ENCODE results near the gene DEAF1. TPM values are rescaled to one million over a fixed set of nuclear protein-coding genes. Genes with fewer than 3 reads are reported as not detected.
"Not testable (repeated sequence)": the region's sequence is repeated elsewhere in the genome, so short reads cannot be mapped to it uniquely, and the experiment has no call there.

Gene DEAF1
- total and polyA plus RNA-seq, 5 experiments from 2014 or later: 27.0 to 58.2 (median 46.5) TPM

- no peaks in the 10 kb centered on the region for H3K9me3 Mint-ChIP-seq
- ATAC-seq: peak; percentile 67 to 80
- peaks cover 0 to 50% (median 3%) of the 10 kb centered on the region in 3 donors for H3K36me3 Mint-ChIP-seq
- H3K27ac Mint-ChIP-seq: peak overlapping the region in 2 of 10 donors; percentile 49 to 88
- H3K27me3 Mint-ChIP-seq: no peaks in the 10 kb centered on the region
- H3K4me3 Mint-ChIP-seq: no peak overlapping the region
- peaks cover 0 to 5% (median 2%) of the 10 kb centered on the region in 4 donors for H3K4me1 Mint-ChIP-seq
- POLR2A ChIA-PET: interaction anchor here (1.3 kb wide), 1 partner anchor 64 kb away, joined by 4 read pairs; no protein-coding TSS in a partner anchor
- DNase-seq: peak in 6 of 10 donors; percentile 25 to 43 (median 38)
Observed at GRCh38 chr11:662689-663274, 32.2 kb downstream of the DEAF1 start.

DNA sequence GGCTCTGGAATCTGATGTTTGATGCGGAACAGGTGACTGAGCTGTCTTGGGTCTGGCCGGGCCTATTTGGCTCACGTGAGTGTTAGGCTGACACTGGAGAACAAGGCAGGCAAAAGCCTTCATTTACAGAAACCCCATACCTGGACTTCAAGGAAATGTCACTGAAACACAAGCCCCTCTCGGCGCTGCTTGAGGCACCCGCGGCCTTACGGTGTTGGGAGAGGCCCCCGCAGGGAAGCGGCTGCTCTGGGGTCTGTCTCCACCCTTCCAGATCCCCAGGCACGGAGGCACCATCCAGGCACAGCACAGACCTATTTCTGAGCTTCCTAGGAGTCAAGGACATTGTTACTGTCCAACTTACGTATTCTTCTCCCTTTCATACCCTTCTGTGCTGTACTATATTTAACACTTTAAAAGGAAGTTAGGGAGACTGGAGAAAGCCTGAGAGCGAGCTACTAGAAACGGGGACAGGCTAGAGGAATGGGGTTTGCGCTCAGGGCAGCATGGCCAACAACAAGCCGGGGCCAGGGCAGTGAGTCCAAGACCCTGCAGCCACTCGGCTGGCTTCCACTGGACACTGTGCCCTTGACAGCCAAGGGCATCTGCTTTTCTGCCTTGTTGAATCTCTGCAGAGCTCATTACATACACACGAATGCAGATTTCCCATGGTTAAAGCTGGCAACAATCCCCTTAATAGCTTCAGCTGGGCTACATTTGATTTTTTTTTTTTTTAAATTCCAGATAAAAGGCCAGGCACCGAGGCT lies 34.2 kb downstream of the DEAF1 start:
- H3K27me3 Mint-ChIP-seq: no peaks in the 10 kb centered on the region
- DNase-seq (no peak), ATAC-seq (no peak)
- no peak overlapping the region for H3K27ac Mint-ChIP-seq
- H3K4me3 Mint-ChIP-seq: no peak overlapping the region
- peaks cover 0 to 5% (median 2%) of the 10 kb centered on the region in 4 donors for H3K4me1 Mint-ChIP-seq
- H3K36me3 Mint-ChIP-seq: peaks cover 0 to 53% (median 3%) of the 10 kb centered on the region in 3 donors
- POLR2A ChIA-PET: no interaction called here
- no peaks in the 10 kb centered on the region for H3K9me3 Mint-ChIP-seq

- ATAC-seq (no peak), DNase-seq (no peak)
- peaks cover 0 to 5% (median 1%) of the 10 kb centered on the region in 4 donors for H3K4me1 Mint-ChIP-seq
- no peaks in the 10 kb centered on the region for H3K9me3 Mint-ChIP-seq
- H3K4me3 Mint-ChIP-seq: no peak overlapping the region
- POLR2A ChIA-PET: no interaction called here
- peaks cover 0 to 49% (median 3%) of the 10 kb centered on the region in 3 donors for H3K36me3 Mint-ChIP-seq
- no peaks in the 10 kb centered on the region for H3K27me3 Mint-ChIP-seq
- no peak overlapping the region for H3K27ac Mint-ChIP-seq
Observed at GRCh38 chr11:660281-660680, 34.7 kb downstream of the DEAF1 start.

GRCh38 chr11:659532-660085 lies 35.4 kb downstream of the DEAF1 start:
- ATAC-seq (no peak), DNase-seq (no peak)
- Mint-ChIP-seq H3K27me3 (no peaks in the 10 kb centered on the region), H3K4me3 (no peak overlapping the region), H3K36me3 (peaks cover 0 to 53% (median 3%) of the 10 kb centered on the region in 3 donors), H3K27ac (no peak overlapping the region), H3K4me1 (peaks cover 0 to 5% (median 1%) of the 10 kb centered on the region in 4 donors), H3K9me3 (no peaks in the 10 kb centered on the region)
- POLR2A ChIA-PET: no interaction called here

DNA sequence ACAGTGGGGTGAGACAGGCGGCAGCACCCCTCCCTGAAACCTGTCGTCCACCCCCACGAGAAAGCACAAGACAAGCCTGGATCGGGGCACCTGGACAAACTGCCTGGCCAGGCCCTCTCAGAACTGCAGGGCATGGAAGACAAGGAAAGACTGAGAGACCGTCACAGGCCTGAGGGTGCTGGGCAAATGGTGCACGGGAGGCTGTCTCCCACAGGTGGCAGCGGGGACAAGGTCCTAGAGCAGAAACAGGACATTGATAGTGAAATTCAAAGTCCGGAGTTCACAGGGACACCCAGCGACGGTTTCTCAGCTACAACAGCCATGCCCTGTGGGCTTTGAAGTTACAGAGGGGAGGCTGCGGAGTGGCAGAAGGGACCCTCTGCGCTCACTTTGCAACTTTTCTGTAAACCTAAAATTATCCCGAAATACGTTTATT lies 37.3 kb downstream of the DEAF1 start:
- Mint-ChIP-seq H3K36me3 (peaks cover 0 to 56% (median 3%) of the 10 kb centered on the region in 3 donors), H3K27ac (peak overlapping the region in 1 of 10 donors; percentile 67), H3K27me3 (no peaks in the 10 kb centered on the region), H3K9me3 (no peaks in the 10 kb centered on the region), H3K4me3 (no peak overlapping the region), H3K4me1 (peaks cover 0 to 3% (median under 1%) of the 10 kb centered on the region in 4 donors)
- ATAC-seq (no peak), DNase-seq (no peak)
- POLR2A ChIA-PET: no interaction called here

DNA sequence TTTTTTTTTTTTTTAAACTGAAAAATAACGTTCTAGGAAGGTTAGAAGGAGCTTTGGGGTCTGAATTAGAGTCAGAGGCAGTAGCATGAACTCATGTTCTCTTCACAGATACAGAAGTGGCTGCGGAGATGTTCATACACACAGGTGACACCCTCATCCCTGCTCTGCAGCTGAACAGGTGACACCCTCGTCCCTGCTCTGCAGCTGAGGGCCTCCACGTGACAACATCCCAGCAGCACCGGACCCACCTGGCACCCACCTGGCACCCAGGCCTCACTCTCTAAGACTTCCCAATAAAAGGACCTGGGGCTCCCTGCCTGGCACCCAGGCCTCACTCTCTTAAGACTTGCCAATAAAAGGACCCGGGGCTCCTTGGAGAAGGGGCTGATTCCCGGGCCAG lies 38.2 kb downstream of the DEAF1 start:
- no peaks in the 10 kb centered on the region for H3K27me3 Mint-ChIP-seq
- H3K4me1 Mint-ChIP-seq: no peaks in the 10 kb centered on the region
- peaks cover 0 to 59% (median 5%) of the 10 kb centered on the region in 3 donors for H3K36me3 Mint-ChIP-seq
- ATAC-seq (no peak), DNase-seq (no peak)
- no peak overlapping the region for H3K4me3 Mint-ChIP-seq
- H3K27ac Mint-ChIP-seq: no peak overlapping the region
- no peaks in the 10 kb centered on the region for H3K9me3 Mint-ChIP-seq
- POLR2A ChIA-PET: no interaction called here

GRCh38 chr11:656426-656825 lies 38.6 kb downstream of the DEAF1 start:
- Mint-ChIP-seq H3K4me1 (no peaks in the 10 kb centered on the region), H3K9me3 (no peaks in the 10 kb centered on the region), H3K4me3 (no peak overlapping the region), H3K36me3 (peaks cover 0 to 60% (median 7%) of the 10 kb centered on the region in 3 donors), H3K27ac (no peak overlapping the region), H3K27me3 (no peaks in the 10 kb centered on the region)
- ATAC-seq (no peak), DNase-seq (no peak)
- POLR2A ChIA-PET: no interaction called here

GRCh38 chr11:655036-655726 lies 39.8 kb downstream of the DEAF1 start:
- no peak for DNase-seq
- H3K4me3 Mint-ChIP-seq: no peak overlapping the region
- H3K36me3 Mint-ChIP-seq: peaks cover 0 to 68% (median 8%) of the 10 kb centered on the region in 3 donors
- no peak overlapping the region for H3K27ac Mint-ChIP-seq
- no peaks in the 10 kb centered on the region for H3K9me3 Mint-ChIP-seq
- no peak for ATAC-seq
- POLR2A ChIA-PET: interaction anchor here (0.6 kb wide), 1 partner anchor 65 kb away, joined by 3 read pairs; no protein-coding TSS in a partner anchor
- no peaks in the 10 kb centered on the region for H3K27me3 Mint-ChIP-seq
- H3K4me1 Mint-ChIP-seq: no peaks in the 10 kb centered on the region

DNA sequence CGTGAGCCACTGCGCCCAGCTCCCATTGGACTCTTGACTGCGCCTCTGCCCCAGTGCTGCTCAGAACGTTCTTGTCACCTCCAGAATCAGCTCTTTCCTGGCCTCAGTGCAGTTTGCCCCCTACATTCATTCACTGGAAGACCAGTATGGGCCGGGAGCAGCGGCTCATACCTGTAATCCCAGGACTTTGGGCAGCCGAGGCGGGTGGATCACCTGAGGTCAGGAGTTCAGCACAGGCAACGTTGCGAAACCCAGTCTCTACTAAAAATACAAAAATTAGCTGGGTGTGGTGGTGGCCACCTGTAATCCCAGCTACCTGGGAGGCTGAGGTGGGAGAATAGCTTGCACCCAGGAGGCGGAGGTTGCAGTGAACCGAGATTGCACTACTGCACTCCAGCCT lies 40.6 kb downstream of the DEAF1 start:
- H3K36me3 Mint-ChIP-seq: peaks cover 0 to 72% (median 7%) of the 10 kb centered on the region in 3 donors
- H3K9me3 Mint-ChIP-seq, POLR2A ChIA-PET, DNase-seq, H3K27ac Mint-ChIP-seq, H3K4me1 Mint-ChIP-seq, ATAC-seq, H3K27me3 Mint-ChIP-seq, H3K4me3 Mint-ChIP-seq: not testable (repeated sequence)

- H3K27ac Mint-ChIP-seq: no peak overlapping the region
- DNase-seq (no peak), ATAC-seq (no peak)
- no peaks in the 10 kb centered on the region for H3K9me3 Mint-ChIP-seq
- H3K4me1 Mint-ChIP-seq: no peaks in the 10 kb centered on the region
- no peaks in the 10 kb centered on the region for H3K27me3 Mint-ChIP-seq
- POLR2A ChIA-PET: no interaction called here
- H3K4me3 Mint-ChIP-seq: no peak overlapping the region
- peaks cover 0 to 69% (median 5%) of the 10 kb centered on the region in 3 donors for H3K36me3 Mint-ChIP-seq
Observed at GRCh38 chr11:653837-654236, 41.2 kb downstream of the DEAF1 start.

DNA sequence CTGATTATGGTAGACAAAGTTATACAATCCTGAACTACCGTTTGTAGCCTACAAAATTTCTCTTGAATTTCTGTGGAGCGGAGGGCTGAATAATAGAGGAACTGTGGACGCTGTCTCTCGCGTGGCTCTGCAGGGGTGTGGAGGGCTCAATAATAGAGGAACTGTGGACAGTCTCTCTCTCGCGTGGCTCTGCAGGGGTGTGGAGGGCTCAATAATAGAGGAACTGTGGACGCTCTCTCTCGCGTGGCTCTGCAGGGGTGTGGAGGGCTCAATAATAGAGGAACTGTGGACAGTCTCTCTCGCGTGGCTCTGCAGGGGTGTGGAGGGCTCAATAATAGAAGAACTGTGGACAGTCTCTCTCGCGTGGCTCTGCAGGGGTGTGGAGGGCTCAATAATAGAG lies 41.9 kb downstream of the DEAF1 start:
- H3K4me3 Mint-ChIP-seq, ATAC-seq, H3K4me1 Mint-ChIP-seq, H3K27me3 Mint-ChIP-seq, H3K9me3 Mint-ChIP-seq, DNase-seq, H3K27ac Mint-ChIP-seq: not testable (repeated sequence)
- POLR2A ChIA-PET: interaction anchor here (0.7 kb wide), 1 partner anchor 29 kb away, joined by 4 read pairs; no protein-coding TSS in a partner anchor
- H3K36me3 Mint-ChIP-seq: peaks cover 0 to 66% (median 5%) of the 10 kb centered on the region in 3 donors

DNA sequence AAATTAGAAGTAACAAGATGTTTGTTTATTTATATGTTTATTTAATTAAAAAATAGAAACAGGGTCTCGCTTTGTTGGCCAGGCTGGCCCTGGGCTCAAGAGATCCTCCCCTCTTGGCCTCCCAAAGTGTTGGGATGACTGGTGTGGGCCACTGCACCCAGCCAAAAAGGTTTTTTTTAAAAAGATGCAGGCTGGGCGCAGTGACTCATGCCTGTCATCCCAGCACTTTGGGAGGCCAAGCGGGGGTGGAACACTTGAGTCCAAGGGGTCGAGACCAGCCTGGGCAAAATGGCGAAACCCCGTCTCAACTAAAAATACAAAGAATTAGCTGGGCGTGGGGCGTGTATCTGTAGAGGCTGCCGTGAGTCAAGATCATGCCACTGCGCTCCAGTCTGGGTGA lies 44.5 kb downstream of the DEAF1 start:
- H3K36me3 Mint-ChIP-seq: peaks cover 0 to 59% (median 5%) of the 10 kb centered on the region in 3 donors
- no peaks in the 10 kb centered on the region for H3K9me3 Mint-ChIP-seq
- ATAC-seq (no peak), DNase-seq (no peak)
- peaks cover 0 to 2% (median 2%) of the 10 kb centered on the region in 4 donors for H3K4me1 Mint-ChIP-seq
- POLR2A ChIA-PET: no interaction called here
- no peak overlapping the region for H3K27ac Mint-ChIP-seq
- H3K27me3 Mint-ChIP-seq: no peaks in the 10 kb centered on the region
- H3K4me3 Mint-ChIP-seq: no peak overlapping the region

All from naive thymus-derived CD8-positive, alpha-beta T cell (primary cell).